Measurements from ENCODE around the gene PRRG2. TPM values are rescaled to one million over a fixed set of nuclear protein-coding genes. Genes with fewer than 3 reads are reported as not detected.

PRRG2 gene
- total and polyA plus RNA-seq, 9 of the 15 experiments (the other 6 are each of a cell fraction or from before 2014, with no cell fraction given), result 0.06 to 1.1 (median 0.33) TPM

DNA sequence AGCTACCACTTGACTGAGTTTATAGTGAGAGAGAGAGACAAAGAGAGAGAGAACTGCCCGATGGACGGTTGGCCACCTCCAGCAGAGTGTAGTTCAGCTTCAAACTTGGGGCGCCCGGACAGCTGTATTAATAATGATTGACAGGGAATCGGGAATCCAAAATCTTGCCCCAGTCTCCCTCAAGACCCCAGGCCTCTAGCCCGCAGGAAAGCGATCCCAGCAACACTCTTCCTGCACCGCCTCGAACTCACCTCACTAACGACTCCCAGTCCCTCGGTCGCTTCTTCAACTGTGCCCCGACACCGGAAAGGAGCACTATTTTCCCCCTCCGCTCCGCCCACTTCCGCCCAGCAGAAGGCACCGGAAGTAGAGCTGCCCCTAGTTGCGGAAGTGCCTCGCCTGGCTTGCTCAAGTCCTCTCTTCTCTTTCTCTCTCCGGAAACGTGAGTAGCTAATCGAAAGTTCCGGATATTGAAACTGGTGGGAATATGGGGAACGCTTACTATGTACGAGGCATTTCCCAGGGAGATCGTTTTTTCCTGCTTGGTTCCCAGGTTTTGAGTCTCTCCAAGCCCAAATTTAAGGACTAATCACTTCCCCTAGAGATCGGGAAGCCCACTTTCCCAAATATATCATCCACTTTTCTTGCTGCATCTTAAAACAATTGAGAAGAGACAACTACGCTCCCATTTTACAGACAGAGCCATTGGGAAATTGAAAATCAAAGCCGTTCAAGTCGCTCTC, 681 bp upstream of the PRRG2 start, which contains the start of gene NOSIP (continued):
- 0 out of 2 replicates have a peak, but pooled peaks have one; percentile 40 for TF ChIP-seq CREB3 (tag; conservative IDR thresholded peaks at IDR 0.05; ENCODE audit: low read depth)
- TF ChIP-seq POLR2AphosphoS5 (IDR thresholded peaks at IDR 0.05; ENCODE audit: control insufficient read depth, insufficient read depth, low read depth, low read length), result peak; percentile 99
- TF ChIP-seq CEBPZ (IDR thresholded peaks at IDR 0.05; ENCODE audit: borderline replicate concordance, low read depth, low read length), result no peak
- TF ChIP-seq DDX20 (tag; IDR thresholded peaks at IDR 0.05; ENCODE audit: low read depth), result 0 out of 2 replicates have a peak, but pooled peaks have one; percentile 25
- no peak for TF ChIP-seq ZNF311 (CRISPR knock-in tag; IDR thresholded peaks at IDR 0.05)
- no peak for TF ChIP-seq MAFG (tag; conservative IDR thresholded peaks at IDR 0.05)
- TF ChIP-seq DIDO1 (tag; IDR thresholded peaks at IDR 0.05; ENCODE audit: low read depth), result peak; percentile 91
- no peak for TF ChIP-seq DLX4 (CRISPR knock-in tag; IDR thresholded peaks at IDR 0.05)
- TF ChIP-seq, protein P1, sequence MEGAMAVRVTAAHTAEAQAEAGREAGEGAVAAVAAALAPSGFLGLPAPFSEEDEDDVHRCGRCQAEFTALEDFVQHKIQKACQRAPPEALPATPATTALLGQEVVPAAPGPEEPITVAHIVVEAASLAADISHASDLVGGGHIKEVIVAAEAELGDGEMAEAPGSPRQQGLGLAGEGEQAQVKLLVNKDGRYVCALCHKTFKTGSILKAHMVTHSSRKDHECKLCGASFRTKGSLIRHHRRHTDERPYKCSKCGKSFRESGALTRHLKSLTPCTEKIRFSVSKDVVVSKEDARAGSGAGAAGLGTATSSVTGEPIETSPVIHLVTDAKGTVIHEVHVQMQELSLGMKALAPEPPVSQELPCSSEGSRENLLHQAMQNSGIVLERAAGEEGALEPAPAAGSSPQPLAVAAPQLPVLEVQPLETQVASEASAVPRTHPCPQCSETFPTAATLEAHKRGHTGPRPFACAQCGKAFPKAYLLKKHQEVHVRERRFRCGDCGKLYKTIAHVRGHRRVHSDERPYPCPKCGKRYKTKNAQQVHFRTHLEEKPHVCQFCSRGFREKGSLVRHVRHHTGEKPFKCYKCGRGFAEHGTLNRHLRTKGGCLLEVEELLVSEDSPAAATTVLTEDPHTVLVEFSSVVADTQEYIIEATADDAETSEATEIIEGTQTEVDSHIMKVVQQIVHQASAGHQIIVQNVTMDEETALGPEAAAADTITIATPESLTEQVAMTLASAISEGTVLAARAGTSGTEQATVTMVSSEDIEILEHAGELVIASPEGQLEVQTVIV (CRISPR knock-in tag; IDR thresholded peaks at IDR 0.05; ENCODE audit: borderline replicate concordance), result no peak
- TF ChIP-seq, protein P2, sequence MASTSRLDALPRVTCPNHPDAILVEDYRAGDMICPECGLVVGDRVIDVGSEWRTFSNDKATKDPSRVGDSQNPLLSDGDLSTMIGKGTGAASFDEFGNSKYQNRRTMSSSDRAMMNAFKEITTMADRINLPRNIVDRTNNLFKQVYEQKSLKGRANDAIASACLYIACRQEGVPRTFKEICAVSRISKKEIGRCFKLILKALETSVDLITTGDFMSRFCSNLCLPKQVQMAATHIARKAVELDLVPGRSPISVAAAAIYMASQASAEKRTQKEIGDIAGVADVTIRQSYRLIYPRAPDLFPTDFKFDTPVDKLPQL (IDR thresholded peaks at IDR 0.05; ENCODE audit: extremely low read depth, insufficient read length), result no peak
- no peak for TF ChIP-seq ILF3 (IDR thresholded peaks at IDR 0.05; ENCODE audit: borderline replicate concordance)
- no peak for TF ChIP-seq RAD51 (IDR thresholded peaks at IDR 0.05; ENCODE audit: borderline replicate concordance, low read depth)
- no peak for TF ChIP-seq ZNF551 (CRISPR knock-in tag; IDR thresholded peaks at IDR 0.05)
- peak; percentile 51; the same call in 1 of the 2 replicates for TF ChIP-seq ZBED1 (IDR thresholded peaks at IDR 0.05)
- TF ChIP-seq PYGO2 (tag; IDR thresholded peaks at IDR 0.05), result no peak
- TF ChIP-seq KAT7 (CRISPR knock-in tag; IDR thresholded peaks at IDR 0.05; ENCODE audit: borderline replicate concordance), result 0 out of 2 replicates have a peak, but pooled peaks have one; percentile 29
- no peak for TF ChIP-seq PPARD (CRISPR knock-in tag; IDR thresholded peaks at IDR 0.05)
- peak in 1 of 2 experiments; percentile 44; a peak in 1 of 4 replicates for TF ChIP-seq HDAC1 (IDR thresholded peaks at IDR 0.05)
- peak; percentile 89 for TF ChIP-seq PHF20 (IDR thresholded peaks at IDR 0.05; ENCODE audit: partially characterized antibody)
